NCI-H2196 (cell line): ENCODE measurements around the gene PIM3.
A peak's percentile ranks its signal among the peaks of the same experiment; 100 is the strongest.

Experiments used
- DNase-seq: peaks from one replicate; lab custom pipeline; 2025; ENCODE audit not compliant: unreplicated experiment; lab: John Stamatoyannopoulos, UW

The PIM3 gene

GRCh38 chr22:49942565-49943404 is 17.8 kb upstream of the PIM3 start:
- DNase-seq: no peak

GRCh38 chr22:49943405-49943765 is 17.2 kb upstream of the PIM3 start:
- no peak for DNase-seq

- no peak for DNase-seq
Measured at GRCh38 chr22:49943771-49944398, 16.7 kb upstream of the PIM3 start.

GRCh38 chr22:49944399-49944891 is 16.1 kb upstream of the PIM3 start:
- DNase-seq: no peak

GRCh38 chr22:49945042-49945794 is 15.4 kb upstream of the PIM3 start:
- DNase-seq: peak; percentile 85

GRCh38 chr22:49946612-49947295 is 13.8 kb upstream of the PIM3 start:
- no peak for DNase-seq

- DNase-seq: no peak
Measured at GRCh38 chr22:49947296-49947622, 13.3 kb upstream of the PIM3 start.

GRCh38 chr22:49948116-49948957 is 12.2 kb upstream of the PIM3 start:
- DNase-seq: no peak

- DNase-seq: peak; percentile 64
Measured at GRCh38 chr22:49948958-49949913, 11.3 kb upstream of the PIM3 start.

GRCh38 chr22:49949914-49950292 is 10.7 kb upstream of the PIM3 start:
- no peak for DNase-seq

- DNase-seq: no peak
Measured at GRCh38 chr22:49950396-49950994, 10.1 kb upstream of the PIM3 start.

- DNase-seq: peak; percentile 79
Measured at GRCh38 chr22:49951000-49951677, 9.4 kb upstream of the PIM3 start.

GRCh38 chr22:49951678-49951985 is 8.9 kb upstream of the PIM3 start:
- no peak for DNase-seq

- no peak for DNase-seq
Measured at GRCh38 chr22:49951986-49952896, 8.3 kb upstream of the PIM3 start.

- DNase-seq: no peak
Measured at GRCh38 chr22:49953027-49953679, 7.4 kb upstream of the PIM3 start.

- DNase-seq: no peak
Measured at GRCh38 chr22:49953680-49954344, 6.8 kb upstream of the PIM3 start.
